Measurements from ENCODE around the gene NT5M. TPM values are rescaled to one million over a fixed set of nuclear protein-coding genes. Genes with fewer than 3 reads are reported as not detected.

Gene NT5M
- total RNA-seq, 4 donors from 2014 or later: 3.7 to 15.7 (median 8.0) TPM

- intact Hi-C loops (cut with DNase I; ENCODE audit: low total_unique reads): loop anchor here (5.0 kb wide), 1 partner anchor 52 kb away; no protein-coding TSS in a partner anchor
- peak in 1 of 2 donors; percentile 49 for ATAC-seq
- TF ChIP-seq, protein P1, sequence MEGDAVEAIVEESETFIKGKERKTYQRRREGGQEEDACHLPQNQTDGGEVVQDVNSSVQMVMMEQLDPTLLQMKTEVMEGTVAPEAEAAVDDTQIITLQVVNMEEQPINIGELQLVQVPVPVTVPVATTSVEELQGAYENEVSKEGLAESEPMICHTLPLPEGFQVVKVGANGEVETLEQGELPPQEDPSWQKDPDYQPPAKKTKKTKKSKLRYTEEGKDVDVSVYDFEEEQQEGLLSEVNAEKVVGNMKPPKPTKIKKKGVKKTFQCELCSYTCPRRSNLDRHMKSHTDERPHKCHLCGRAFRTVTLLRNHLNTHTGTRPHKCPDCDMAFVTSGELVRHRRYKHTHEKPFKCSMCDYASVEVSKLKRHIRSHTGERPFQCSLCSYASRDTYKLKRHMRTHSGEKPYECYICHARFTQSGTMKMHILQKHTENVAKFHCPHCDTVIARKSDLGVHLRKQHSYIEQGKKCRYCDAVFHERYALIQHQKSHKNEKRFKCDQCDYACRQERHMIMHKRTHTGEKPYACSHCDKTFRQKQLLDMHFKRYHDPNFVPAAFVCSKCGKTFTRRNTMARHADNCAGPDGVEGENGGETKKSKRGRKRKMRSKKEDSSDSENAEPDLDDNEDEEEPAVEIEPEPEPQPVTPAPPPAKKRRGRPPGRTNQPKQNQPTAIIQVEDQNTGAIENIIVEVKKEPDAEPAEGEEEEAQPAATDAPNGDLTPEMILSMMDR (IDR thresholded peaks at IDR 0.05 in 4 of 5, conservative IDR thresholded peaks at IDR 0.05 in 1 of 5): no peak
- no peak for TF ChIP-seq POLR2A (IDR thresholded peaks at IDR 0.05)
These were observed 92.2 kb downstream of the NT5M start for GRCh38 chr17:17395246-17395802.

GRCh38 chr17:17395885-17396284 is 92.7 kb downstream of the NT5M start:
- intact Hi-C loops (cut with DNase I; ENCODE audit: low total_unique reads): loop anchor here (5.0 kb wide), 1 partner anchor 51 kb away; no protein-coding TSS in a partner anchor
- Histone ChIP-seq H3K4me1 (no peaks in the 10 kb centered on the region), H3K4me3 (no peak overlapping the region), H3K36me3 (no peaks in the 10 kb centered on the region), H3K9me3 (no peaks in the 10 kb centered on the region), H3K27ac (no peak overlapping the region), H3K27me3 (no peaks in the 10 kb centered on the region)
- ATAC-seq (no peak), DNase-seq (no peak)
- in situ Hi-C loops (cut with MboI; ENCODE audit: low sequenced_read_pairs in 4 of 4): no loop called here
- TF ChIP-seq, protein P1 (IDR thresholded peaks at IDR 0.05 in 4 of 5, conservative IDR thresholded peaks at IDR 0.05 in 1 of 5): no peak
- no peak for TF ChIP-seq POLR2A (IDR thresholded peaks at IDR 0.05)

More at GRCh38 chr17:17395246-17395802, 92.2 kb downstream of the NT5M start:
- in situ Hi-C loops (cut with MboI; ENCODE audit: low sequenced_read_pairs in 4 of 4): no loop called here
- Histone ChIP-seq H3K36me3 (no peaks in the 10 kb centered on the region), H3K9me3 (no peaks in the 10 kb centered on the region), H3K27ac (no peak overlapping the region), H3K4me3 (no peak overlapping the region), H3K4me1 (no peaks in the 10 kb centered on the region), H3K27me3 (no peaks in the 10 kb centered on the region)
- DNase-seq: peak in 1 of 2 donors; percentile 53

Other genes with a start within 250 kb of the NT5M start
- 1 to 10 TPM; 1.9 to 5.1 (median 2.7) TPM for gene PLD6, start 97.0 kb upstream of the NT5M start, total RNA-seq
- gene FLCN, start 66.2 kb upstream of the NT5M start, total RNA-seq: 10 to 100 TPM; 31.7 to 62.0 (median 39.2) TPM
- 100 to 1,000 TPM; 145 to 249 (median 175) TPM for gene COPS3, start 22.1 kb upstream of the NT5M start, total RNA-seq
- 10 to 100 TPM; 20.4 to 33.7 (median 27.7) TPM for gene MED9, start 173.6 kb downstream of the NT5M start, total RNA-seq
- 100 to 1,000 TPM in 2 of 4 donors, 10 to 100 TPM in 2; 61.3 to 264 (median 102) TPM for gene RASD1, start 193.0 kb downstream of the NT5M start, total RNA-seq

All from gastrocnemius medialis (tissue), 4 donors.